Upper lobe of right lung (tissue), 1 donor: ENCODE results near the gene OTUD5. TPM values are rescaled to one million over a fixed set of nuclear protein-coding genes. Genes with fewer than 3 reads are reported as not detected.
"Not testable (repeated sequence)": the region's sequence is repeated elsewhere in the genome, so short reads cannot be mapped to it uniquely, and the experiment has no call there.

Experiments used
- ATAC-seq: fragments of 200-7000 bp; cut with Tn5 transposase; one replicate; pipeline ENCODE4 v1.9.1; 2020; ENCODE audit warnings: mild to moderate bottlenecking, moderate library complexity
- DNase-seq: peaks from one replicate; pipeline ENCODE4 v3.0.0-alpha.2; 2020
- H3K27ac ChIP-seq: fragments of 200-600 bp; one replicate; pipeline ENCODE4 v1.8.0; 2022
- H3K27me3 ChIP-seq: fragments of 200-600 bp; one replicate; pipeline ENCODE4 v1.8.0; 2022; ENCODE audit warnings: mild to moderate bottlenecking
- H3K36me3 ChIP-seq: fragments of 200-600 bp; one replicate; pipeline ENCODE4 v1.8.0; 2022
- H3K4me1 ChIP-seq: fragments of 200-600 bp; one replicate; pipeline ENCODE4 v1.8.0; 2022
- H3K4me3 ChIP-seq: fragments of 200-600 bp; one replicate; pipeline ENCODE4 v1.8.0; 2022; ENCODE audit warnings: mild to moderate bottlenecking
- H3K9me3 ChIP-seq: fragments of 200-600 bp; one replicate; pipeline ENCODE4 v1.8.0; 2022
- CTCF ChIP-seq: fragments of 200-600 bp; IDR thresholded peaks from one replicate; pipeline ENCODE4 v1.8.0; 2022; ENCODE audit warnings: antibody characterized with exemption
- intact Hi-C: fragments of 100-400 bp; cut with DNase I; formaldehyde crosslinking; loops from one replicate; pipeline ENCODE4 v1.11.0; 2022
- total RNA-seq: library from RNA; stranded (reverse); fragmentation: NEBNext Ultra II Directional; extraction: Animal tissue kit (Norgen Biotek cat#: 25700); gene quantifications from one replicate; pipeline ENCODE4 v1.2.1, GENCODE V29; 2021
- donor health status: DM: no; HTN: yes; CAD: no; lungs with severe emphysema.

The OTUD5 gene
- total RNA-seq, 1 donor from 2014 or later = 42.6 TPM

- Histone ChIP-seq H3K4me3 (no peak overlapping the region), H3K27ac (no peak overlapping the region), H3K36me3 (no peaks in the 10 kb centered on the region), H3K9me3 (no peaks in the 10 kb centered on the region), H3K27me3 (no peaks in the 10 kb centered on the region), H3K4me1 (peaks cover 5% of the 10 kb centered on the region)
- DNase-seq (no peak), ATAC-seq (no peak)
- no peak for TF ChIP-seq CTCF
- intact Hi-C loops = no loop called here
Measured at GRCh38 chrX:48892896-48893295, 64.5 kb downstream of the OTUD5 start.

GRCh38 chrX:48891402-48892288 lies 65.8 kb downstream of the OTUD5 start:
- DNase-seq (peak; percentile 91), ATAC-seq (peak; percentile 97)
- peak; percentile 51 for TF ChIP-seq CTCF
- intact Hi-C loops = no loop called here
- Histone ChIP-seq H3K4me3 (peak overlapping the region; percentile 62), H3K4me1 (peaks cover 5% of the 10 kb centered on the region), H3K36me3 (no peaks in the 10 kb centered on the region), H3K27ac (peak overlapping the region; percentile 36), H3K27me3 (no peaks in the 10 kb centered on the region), H3K9me3 (no peaks in the 10 kb centered on the region)

GRCh38 chrX:48890934-48891401 lies 66.4 kb downstream of the OTUD5 start:
- no peaks in the 10 kb centered on the region for H3K9me3 ChIP-seq
- DNase-seq (no peak), ATAC-seq (peak; percentile 51)
- no peaks in the 10 kb centered on the region for H3K27me3 ChIP-seq
- H3K4me1 ChIP-seq = no peaks in the 10 kb centered on the region
- H3K4me3 ChIP-seq = peak overlapping the region; percentile 62
- intact Hi-C loops = no loop called here
- no peak for TF ChIP-seq CTCF
- H3K27ac ChIP-seq = peak overlapping the region; percentile 36
- no peaks in the 10 kb centered on the region for H3K36me3 ChIP-seq

DNA sequence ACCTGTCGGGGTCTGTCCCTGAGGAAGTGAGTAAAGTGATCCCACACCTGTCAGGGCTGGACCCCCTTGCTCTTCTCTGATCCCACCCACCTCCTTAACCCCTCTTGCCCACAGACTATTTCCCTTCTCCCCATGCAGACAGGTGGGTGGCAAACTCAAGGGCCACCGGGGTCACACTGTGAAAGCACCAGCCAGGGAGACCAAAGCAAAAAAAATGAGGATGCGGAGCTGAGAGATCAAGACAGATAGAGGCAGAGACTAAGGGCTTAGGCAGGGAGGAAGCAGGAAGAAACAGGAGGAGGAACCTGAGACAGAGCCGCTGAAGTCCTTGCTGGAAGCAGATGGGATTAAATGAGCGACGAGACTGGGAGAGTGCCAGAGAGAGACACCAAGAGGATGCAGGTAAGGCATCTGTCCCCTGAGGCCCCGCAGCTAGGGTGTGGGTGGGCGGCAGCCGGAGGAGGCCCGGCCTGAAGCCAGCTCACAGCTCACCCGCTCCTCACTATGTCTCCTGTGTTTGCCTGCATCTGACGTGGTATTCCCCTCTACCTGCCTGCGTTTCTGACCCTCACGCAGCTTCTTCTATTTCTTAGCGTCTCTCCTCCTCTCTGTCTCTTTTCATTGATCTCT lies 67.0 kb downstream of the OTUD5 start:
- no peak for TF ChIP-seq CTCF
- Histone ChIP-seq H3K27me3 (no peaks in the 10 kb centered on the region), H3K27ac (no peak overlapping the region), H3K36me3 (no peaks in the 10 kb centered on the region), H3K4me3 (peak overlapping the region; percentile 62), H3K4me1 (no peaks in the 10 kb centered on the region), H3K9me3 (no peaks in the 10 kb centered on the region)
- ATAC-seq = no peak
- no peak for DNase-seq
- intact Hi-C loops = no loop called here

- H3K27ac ChIP-seq, H3K36me3 ChIP-seq, H3K9me3 ChIP-seq, H3K4me3 ChIP-seq, H3K27me3 ChIP-seq, DNase-seq, intact Hi-C loops, ATAC-seq, H3K4me1 ChIP-seq: not testable (repeated sequence)
Measured at GRCh38 chrX:48886586-48886985, 70.8 kb downstream of the OTUD5 start.

DNA sequence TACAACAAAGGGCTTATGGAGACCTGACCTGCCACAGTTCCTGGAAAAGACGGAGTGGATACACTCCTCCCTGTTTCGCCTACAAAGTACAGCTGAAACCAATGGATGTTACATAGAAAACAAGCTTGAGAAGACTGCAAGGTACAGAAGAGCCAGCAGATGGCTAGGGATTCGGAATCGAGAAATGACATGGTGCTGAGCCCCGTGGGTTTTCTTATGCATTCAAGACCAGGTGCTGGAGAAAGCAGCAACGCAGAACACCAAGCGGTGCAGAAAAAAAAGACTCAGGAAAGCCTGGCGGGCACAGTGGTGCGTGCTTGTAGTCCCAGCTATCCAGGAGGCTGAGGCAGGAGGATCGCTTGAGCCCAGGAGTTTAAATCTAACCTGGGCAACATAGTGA lies 73.7 kb downstream of the OTUD5 start:
- Histone ChIP-seq H3K27me3 (no peaks in the 10 kb centered on the region), H3K4me3 (no peak overlapping the region), H3K36me3 (no peaks in the 10 kb centered on the region), H3K9me3 (no peaks in the 10 kb centered on the region), H3K27ac (no peak overlapping the region), H3K4me1 (no peaks in the 10 kb centered on the region)
- DNase-seq (no peak), ATAC-seq (no peak)
- no peak for TF ChIP-seq CTCF
- intact Hi-C loops = no loop called here

DNA sequence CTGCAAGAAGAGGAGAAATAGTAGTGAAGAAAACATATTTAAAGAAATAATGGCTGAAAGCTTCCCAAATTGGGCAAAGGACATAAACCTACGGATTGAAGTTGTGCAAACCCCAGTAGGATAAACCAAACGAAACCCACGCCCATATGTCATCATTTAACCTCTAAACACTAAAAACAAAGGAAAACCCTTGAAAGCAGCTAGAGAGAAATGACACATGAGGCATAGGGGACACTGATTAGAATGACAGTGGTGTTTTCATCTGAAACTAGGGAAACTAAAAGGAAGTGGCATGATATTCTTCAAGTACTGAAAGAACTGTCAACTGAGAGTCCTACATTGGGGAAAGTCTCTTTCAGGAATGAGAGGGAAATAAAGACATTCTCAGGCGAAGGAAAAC lies 80.5 kb downstream of the OTUD5 start:
- peak; percentile 40 for ATAC-seq
- H3K9me3 ChIP-seq, DNase-seq, H3K36me3 ChIP-seq, H3K4me3 ChIP-seq, H3K4me1 ChIP-seq, H3K27ac ChIP-seq, intact Hi-C loops, H3K27me3 ChIP-seq: not testable (repeated sequence)
